ENCODE measurements around the gene RPL37.

The RPL37 gene

DNA sequence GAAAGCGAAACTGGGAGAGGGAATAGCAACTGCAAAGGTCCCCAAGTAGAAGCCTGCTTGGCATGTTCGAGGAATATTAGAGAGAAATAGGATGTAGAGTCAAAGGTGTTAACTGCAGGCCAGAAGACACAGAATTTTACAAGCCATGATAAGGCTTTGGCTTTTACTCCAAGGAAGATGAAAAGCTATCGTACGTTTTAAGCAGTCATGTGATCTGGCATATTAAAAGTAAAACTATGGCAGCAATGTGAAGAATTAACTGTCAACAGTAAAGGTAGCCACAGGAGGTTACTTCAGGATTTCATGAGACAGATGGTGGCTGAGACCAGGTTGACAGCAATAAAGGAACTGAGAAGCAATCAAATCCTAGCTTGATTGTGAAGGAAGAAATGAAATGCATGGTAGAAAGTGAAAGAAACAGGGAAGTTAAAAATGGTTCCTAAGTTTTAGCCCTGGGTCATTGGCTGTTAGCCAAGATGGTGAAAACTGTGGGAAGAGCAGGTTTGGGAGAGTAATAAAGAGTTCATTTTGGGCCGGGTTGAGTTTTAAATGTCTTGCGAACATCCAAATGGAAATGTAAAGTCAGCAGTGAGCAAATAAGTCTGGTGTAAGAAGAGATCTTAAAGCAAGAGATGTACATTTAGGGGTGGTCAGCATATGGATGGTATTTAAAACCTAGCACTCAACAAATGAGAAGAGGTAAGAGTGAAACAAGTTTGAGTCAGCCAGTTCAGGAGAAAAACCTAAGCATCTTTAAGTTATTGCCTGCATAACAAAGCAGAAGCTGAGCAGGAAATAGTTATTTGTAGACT lies 59.0 kb downstream of the RPL37 start:
- H3K4me3 ChIP-seq = no peak overlapping the region
- H3K27ac ChIP-seq = peak overlapping the region in 1 of 21 experiments; percentile 17

All from skin epidermis (tissue), 12 donors.